Gastrocnemius medialis (tissue), 4 donors: ENCODE results near the gene INTS15.

ENCODE experiments used
- CTCF ChIP-seq, 5 experiments: fragments of 450-650 bp in 3 of 5; fragments of 200-600 bp in 2 of 5; sonication (generic) in 2 of 5; IDR thresholded peaks in 4 of 5; conservative IDR thresholded peaks in 1 of 5; 1 replicate in 4 of 5; 2 replicates in 1 of 5; pipeline ENCODE4 v1.5.1; 2016 to 2019; ENCODE audit warnings: antibody characterized with exemption in 5 of 5, mild to moderate bottlenecking in 3 of 5, moderate library complexity in 3 of 5
- POLR2A ChIP-seq, 2 donors: fragments of 450-650 bp; IDR thresholded peaks; one replicate each; pipeline ENCODE4 v1.6.1; 2017; ENCODE audit warnings: antibody characterized with exemption in 2 of 2, mild to moderate bottlenecking in 2 of 2, moderate library complexity in 2 of 2

GRCh38 chr7:6634021-6634420 is 44.2 kb downstream of the INTS15 start:
- no peak for TF ChIP-seq CTCF (IDR thresholded peaks at IDR 0.05 in 4 of 5, conservative IDR thresholded peaks at IDR 0.05 in 1 of 5)
- TF ChIP-seq POLR2A (IDR thresholded peaks at IDR 0.05) = no peak
